CD1c-positive myeloid dendritic cell (primary cell): Measurements from ENCODE around the gene DAAM1.
A peak's percentile ranks its signal among the peaks of the same experiment; 100 is the strongest.

Source experiments
- DNase-seq: peaks from one replicate; pipeline ENCODE4 v3.0.0-alpha.2; 2016; ENCODE audit errors: extremely low spot score

DAAM1 gene

DNA sequence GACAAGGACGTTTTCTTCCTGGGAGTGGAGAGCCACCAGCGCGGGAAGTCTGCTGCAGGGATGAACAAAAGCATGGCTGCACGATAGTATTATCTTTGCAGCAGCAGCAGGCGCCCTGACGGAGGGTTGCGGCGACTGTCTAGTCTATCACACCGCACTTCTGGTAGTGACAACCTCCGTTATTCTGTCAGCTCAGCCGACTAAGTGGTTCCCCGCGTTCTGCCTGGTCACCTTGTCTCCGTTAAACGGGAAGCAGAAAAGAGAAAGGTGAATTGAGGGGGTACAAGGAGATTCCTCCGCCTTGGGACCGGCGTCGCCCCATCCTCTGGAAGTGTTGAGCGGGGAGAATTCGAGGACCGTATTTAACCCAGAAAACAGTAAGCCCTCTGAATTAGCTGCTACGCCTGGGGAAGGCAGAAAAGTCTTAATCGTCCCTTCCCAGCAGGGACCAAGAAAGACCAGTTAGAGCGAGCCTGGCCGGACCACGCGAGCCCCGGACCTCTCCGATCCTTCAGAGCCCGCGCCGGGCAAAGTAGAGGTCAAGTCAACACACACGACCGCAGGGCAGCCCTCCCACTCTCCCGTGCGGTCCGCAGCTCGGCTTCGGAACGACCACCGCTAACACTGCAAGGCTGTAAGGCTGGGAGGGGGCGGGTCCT is 536 bp upstream of the DAAM1 start:
- DNase-seq: peak; percentile 43

DNA sequence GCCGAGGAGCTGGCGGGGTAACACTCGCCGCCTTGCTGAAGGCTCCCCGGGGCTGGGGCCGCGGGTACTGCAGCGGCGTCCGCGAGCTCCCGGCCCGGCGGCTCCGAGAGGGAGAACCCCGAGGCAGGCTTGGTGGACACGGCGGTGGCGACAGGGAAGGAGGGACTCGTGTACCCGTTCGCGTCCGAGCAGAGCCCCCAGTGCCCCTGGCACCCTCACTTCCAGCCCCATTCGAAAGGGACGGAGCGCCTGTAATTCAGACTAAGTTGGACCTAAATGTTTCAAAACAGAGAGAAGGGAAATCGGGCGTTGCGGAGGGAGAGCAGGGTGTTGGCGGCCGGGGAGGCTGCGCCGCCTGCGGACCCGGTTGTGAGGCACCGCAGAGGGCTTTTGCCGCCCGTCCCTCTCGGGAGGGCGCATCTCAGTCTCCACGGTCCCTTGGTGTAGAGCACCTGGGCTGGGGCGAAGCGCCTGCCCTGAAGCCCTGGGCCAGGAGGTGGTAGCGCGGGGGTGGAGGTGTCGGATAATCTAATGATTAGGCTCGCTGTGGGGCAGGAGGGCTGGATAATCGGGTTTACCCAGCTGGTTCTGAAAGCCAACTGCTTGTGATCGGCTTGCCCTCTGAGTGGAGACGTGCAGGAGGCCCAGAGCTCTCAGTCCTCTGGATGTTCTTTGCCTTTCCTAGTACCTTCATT is 771 bp downstream of the DAAM1 start:
- no peak for DNase-seq

DNA sequence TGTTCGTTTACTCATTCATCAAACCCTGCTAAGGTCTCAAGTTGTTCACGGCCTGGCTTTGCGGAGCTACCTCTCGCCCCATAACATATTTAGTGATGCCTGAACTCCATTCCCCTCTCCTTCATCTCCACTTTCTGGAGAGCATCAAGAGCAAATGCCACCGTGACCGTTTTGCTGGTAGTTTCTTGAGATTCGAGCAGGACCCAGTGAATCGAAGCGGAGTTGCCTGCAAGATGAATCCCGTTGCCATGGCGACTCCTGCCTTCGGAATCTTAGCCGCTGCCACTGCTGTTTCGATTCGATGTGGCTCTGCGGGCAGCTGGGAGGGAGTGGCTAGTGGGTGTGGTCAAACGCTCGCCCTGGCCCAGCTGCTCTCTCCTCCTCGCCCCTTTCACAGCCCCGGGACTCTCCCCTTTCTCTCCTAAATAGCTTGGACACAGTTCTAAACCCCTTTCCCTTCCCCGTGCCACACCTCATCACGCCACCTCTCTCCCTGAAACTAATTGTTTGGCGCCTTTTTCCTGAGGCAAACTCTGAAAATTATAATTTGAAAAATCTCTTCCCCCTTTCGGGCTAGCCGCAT is 1.4 kb downstream of the DAAM1 start:
- peak; percentile 90 for DNase-seq

DNA sequence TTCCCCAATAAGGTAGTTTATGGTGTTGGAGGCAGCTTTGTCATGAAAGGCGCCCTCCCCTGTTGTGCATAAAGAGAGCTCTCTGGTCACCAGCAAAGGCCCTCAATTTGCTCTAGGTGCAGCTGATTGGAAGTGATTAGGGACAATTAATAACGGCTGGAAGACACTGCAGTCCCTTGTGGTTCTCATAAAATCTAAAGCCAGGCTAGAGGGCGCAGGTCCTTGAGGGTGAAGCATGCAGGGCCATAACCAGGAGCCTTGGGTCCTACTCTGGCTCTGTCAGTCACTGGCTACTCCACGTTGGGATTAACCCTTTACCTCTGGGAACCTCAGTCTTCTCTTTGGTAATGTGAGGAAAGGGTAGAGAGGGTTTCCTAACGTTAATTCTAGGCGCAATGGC is 1.9 kb downstream of the DAAM1 start:
- no peak for DNase-seq

DNA sequence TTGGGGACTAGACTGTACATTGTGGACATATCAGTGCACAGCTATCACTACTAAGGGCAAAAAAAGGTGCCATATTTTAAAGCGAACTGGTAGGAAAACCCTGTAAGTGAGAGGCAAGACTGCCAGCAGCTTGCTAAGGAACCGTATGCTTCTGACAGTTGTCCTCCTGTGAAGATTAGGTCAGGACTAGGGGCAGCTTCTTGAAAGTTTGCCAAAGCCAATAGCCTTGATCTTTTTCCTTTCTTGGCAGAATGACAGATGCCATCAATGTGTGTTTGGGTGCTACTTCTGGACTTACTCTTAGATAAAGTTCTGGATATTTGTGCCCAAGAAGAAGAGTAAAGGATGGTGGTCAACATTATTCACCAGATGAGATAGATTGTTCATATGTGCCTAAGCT is 7.4 kb downstream of the DAAM1 start:
- no peak for DNase-seq

DNA sequence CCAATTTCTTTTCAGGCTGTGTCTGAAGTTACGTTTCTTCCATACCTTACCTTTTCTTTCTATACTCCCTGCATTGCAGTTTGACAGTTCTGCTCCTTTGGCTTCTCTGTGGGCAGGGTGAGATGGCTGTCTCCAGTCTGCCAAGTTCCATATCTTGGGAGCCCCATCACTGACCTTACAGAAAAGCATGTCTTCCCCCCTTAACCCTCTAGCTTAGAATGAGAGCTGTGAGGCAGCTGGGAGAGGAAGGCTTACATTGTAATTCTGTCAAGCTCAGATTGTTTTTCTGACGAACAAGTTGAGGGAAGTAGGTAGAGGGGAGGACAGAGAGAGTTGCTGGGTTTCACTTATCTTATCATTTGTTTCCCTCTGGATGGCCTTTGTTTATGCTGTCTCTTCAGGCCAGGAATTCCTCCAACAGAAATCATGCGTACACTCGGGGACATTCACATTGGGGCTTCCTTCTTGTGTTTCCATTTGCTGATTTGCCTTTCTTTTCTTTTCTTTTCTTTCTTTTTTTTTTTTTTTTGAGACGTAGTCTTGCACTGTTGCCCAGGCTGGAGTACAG is 9.3 kb downstream of the DAAM1 start:
- DNase-seq: no peak

DNA sequence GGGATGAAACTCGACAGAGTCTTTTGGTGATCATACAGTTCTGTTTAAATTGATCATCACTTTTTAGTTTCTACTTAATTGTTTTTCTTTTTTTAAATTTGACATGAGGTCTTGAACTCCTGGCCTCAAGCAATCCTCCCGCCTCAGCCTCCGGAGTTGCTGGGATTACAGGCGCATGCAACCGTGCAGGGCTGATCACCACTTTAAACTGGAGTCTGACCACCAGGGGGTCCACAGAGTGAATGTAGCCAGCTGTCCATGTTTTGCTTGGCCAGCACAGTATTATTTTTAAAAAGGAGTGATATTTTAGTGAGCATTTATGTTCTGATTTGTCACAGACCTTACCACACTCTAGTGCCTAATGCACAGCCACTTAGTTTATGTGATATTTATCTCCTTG is 10.7 kb downstream of the DAAM1 start:
- DNase-seq: no peak

DNA sequence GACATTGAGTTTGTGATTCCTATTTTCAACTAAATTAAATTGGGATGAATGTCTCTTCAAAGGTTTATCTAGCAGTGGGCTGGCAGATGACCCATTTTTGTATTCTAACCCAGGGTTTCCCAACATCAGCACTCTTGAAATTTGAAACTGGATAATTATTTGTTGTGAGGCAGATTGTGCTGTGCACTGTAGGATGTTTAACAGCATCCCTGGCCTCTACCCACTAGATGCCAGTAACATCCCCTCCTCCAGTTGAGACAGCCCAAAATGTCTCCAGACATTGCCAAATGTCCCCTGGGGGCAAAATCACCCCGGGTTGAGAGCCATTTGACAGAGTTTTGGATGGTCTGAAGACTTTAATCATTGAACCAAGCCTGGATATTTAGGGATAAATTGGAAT is 11.1 kb downstream of the DAAM1 start:
- no peak for DNase-seq

DNA sequence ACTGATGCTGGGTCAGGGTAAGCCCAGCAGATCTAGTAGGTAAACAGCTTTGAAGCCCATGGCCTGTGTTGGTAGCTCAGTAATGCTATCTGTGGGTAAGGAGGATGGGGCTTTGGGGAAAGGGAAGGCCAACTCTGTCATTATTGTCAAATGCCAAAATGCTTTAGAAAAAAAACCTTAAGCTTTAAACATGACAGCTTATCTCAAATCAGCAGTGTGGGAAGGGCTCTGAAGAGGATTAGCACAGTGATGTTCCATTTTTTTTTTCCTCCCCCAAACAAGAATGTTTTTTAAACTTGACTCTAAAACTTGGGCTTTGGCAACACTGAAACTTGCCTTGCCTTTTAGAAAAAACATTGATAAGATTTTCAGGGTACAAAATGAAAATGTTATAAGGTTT is 11.7 kb downstream of the DAAM1 start:
- DNase-seq: no peak

DNA sequence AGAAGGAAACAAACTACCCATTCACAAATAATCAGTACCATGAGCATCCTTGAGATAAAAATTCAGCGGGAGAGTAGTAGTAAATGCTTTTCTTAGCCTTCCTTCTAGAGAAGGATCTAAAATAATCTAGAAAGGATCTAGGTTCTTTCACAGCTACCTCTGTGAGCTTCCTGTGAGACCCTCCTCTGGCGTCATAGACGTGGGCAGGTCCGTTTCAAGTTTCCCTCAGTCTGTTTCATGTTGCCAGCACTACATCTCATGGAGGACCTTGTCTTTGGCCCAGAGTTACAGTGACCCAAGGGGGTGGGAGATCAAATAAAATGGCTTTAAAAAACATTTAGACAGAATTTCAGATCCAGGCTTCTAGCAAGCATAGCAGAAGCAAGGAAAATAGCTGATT is 13.6 kb downstream of the DAAM1 start:
- no peak for DNase-seq

DNA sequence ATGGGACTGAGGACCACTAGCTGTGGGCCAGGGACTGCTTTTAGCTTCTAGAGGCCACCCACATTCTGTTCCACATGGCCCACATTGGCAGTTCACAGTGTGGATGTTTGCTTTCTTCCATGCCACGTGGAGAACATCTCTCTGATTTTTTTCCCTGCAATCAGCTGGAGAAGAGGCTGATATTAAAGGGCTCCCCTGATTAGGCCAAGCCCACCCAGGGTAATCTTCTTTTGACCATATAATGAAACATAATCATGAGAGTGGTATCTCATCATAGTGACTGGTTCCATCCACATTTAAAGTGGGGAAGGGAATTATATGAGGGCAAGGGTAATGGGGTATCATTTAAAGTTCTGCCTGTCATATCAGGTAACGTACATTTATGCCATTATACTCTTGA is 15.8 kb downstream of the DAAM1 start:
- no peak for DNase-seq

DNA sequence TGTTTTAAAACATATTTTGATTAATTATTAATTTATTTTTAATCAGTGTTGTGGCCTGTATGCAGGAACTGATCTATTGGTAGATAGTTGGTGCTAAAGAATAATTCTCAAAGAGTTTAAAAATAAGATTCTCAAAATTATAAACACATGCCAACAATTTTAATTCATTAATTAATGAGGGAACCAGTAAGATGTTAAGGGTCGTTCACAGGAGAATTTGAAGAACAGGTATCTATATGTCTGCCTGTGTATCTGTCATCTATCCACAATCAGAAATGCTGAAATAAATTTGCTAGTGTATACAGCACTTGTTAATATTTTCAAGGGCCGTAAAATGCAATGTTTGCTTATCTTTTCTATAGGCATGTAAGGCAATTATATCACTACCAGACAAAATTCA is 18.4 kb downstream of the DAAM1 start:
- DNase-seq: no peak

DNA sequence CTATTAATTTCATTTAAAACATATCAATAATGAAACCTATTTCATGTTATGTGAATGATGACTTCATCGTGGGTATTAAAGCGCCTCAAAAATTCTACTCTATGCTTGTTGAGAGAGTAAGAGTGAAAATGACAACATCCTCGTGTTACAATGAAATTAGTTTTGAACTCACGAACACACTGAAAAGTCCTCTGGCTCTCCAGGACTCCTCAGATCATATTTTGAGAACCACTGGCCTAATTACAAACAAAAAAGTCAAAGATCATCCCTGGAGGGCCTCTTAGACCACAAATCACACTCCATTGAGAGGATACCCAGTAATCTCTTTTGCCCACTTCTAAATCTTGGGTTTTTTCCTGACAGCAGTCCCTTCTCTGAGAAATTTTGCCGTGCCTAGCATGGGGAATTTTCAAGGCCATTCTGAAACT is 19.1 kb downstream of the DAAM1 start:
- DNase-seq: no peak

DNA sequence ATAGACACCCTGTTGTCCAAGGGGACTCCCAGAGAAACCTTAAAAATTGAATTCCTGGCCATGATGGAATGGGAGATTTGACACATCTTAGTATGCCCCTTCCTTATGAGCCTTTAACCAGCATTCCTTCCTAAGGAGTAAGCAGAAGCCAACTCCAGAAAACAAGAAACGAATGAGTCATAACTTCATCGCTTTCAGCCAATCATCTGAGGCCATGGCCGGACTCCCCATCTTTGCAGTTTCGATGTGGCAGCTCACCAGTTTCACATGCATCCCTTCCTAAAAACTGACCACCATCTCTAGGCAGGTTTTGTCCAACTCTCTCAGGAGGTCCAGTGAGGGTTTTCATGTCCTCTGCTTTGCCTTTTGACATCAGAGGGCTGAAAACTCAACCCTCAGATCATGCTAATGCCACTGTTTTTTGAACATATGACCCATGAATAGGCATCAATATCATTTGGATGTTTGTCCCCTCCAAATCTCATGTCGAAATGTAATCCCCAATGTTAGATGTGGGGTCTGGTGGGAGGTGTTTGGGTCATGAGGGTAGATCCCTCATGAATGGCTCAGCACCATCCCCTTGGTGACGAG is 19.9 kb downstream of the DAAM1 start:
- DNase-seq: no peak

DNA sequence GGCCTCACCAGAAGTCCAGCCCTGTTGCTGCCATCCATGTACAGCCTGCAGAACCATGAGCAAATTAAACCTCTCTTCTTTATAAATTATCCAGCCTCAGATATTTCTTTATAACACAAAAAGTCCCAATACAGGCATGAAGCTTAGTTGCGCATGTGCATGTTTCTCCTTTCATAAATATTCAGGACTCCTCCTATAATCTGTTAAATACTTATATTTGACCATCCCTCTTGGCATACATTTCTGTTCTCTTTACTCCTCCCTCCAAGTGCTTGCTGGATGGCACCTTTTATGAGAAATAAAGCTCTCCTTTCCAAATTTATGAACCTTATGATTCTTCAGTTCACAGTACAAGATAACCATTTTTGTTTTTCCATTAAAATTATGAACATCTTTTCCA is 20.5 kb downstream of the DAAM1 start:
- no peak for DNase-seq

DNA sequence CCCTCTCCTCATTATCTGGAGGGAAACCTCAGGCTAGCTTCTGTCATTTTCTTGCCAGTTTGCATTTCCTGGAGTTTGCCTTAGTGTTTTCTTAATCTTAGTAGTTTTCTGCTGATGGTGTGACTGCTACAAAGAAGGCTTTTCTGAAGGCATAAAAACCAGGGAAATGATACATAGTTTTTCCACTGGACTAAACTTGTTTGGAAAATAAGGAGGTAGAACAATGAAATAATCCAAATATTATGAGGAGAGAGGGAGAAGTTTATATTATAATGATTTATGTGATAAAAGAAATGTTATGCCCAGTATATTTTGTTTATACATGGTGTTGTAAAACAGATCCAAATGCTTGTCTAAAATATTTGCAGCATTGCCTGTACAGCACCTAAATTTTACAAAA is 22.2 kb downstream of the DAAM1 start:
- DNase-seq: no peak

DNA sequence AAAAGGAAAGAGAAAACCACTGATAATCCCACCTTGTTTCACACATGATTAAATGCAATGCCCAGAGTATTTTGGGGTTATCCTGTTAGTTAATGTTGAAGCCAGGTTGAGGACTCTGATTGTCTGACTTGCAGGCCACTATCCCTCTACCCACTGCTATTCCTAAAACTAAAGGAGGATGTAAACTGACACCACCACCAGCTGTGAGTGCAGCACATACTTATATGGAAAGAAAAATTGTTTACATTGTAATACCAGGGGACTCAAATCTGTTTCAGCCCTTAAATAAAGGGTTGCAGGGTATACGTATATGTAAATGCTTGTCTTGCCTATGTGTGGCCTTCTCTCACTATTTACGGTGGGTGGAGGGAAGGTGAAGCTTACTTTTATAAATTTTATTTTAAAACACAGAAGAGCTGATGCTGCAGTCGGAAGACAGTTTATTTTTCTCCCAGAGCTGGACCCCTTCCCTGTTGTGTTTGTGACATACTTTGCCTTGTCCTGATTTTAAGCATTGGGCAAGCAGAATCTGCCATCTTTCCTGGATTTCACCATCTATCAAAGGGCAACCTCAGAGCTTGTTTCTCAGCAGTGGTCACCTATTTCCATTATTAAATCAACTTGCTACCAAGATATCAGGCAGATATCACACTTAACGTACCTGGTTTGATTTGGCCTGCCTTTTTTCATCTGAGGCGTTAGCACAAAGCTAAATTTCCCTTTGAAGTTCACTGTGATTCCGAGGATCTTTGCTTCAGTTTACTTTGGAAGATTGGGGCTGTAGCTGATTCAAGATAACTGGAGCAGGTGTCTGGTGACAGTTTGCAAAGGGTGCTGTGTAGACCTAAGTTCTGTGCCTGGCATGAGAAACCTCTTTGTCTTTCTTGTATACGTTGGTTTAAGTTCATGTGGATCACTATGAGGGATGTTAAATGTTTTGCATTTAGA is 25.2 kb downstream of the DAAM1 start:
- no peak for DNase-seq

DNA sequence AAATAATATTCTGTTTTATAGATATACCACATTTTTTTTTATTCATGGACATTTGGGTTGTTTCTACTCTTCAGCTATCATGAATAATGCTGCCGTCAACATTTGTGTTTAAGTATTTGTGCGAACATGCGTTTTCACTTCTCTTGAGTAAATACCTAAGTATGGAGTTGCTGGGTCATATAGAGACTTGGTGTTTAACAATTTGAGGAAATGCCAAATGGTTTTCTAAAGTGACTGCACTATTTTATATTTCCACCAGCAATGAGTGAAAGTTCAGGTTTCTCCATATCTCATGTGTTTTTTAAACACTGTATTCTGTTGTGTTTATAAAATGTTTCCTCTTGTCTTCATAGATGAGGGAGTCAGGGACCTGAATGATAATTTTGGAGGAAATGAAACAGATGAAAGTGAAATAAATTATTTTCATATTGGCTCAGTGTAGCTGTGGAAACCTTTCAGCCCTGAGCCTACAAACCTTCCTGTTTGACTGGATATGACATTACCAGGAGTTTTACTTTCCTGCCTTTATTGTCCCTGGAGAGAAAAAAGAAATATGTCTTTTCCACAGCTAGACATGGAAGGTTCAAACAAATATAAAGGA is 26.3 kb downstream of the DAAM1 start:
- DNase-seq: peak; percentile 5

DNA sequence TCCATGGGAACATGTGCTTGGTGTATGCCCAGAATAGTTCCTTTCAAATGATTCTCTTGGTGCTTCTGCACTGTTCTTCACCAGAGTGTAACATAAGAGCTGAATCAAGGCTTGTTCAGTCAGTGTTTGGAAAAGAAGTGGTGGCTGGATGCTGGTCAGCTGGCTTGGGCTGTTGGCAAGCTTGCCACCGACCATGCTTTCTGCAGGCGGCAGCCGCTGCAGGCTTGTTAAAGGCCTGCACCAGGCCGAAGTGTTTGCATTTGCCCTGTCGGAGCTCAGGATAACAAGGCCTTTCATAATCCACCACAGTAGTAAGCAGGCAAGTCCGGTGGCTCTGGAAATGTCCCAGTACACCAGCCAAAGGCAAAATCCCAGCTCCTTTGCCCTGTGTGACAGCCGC is 26.9 kb downstream of the DAAM1 start:
- DNase-seq: no peak

DNA sequence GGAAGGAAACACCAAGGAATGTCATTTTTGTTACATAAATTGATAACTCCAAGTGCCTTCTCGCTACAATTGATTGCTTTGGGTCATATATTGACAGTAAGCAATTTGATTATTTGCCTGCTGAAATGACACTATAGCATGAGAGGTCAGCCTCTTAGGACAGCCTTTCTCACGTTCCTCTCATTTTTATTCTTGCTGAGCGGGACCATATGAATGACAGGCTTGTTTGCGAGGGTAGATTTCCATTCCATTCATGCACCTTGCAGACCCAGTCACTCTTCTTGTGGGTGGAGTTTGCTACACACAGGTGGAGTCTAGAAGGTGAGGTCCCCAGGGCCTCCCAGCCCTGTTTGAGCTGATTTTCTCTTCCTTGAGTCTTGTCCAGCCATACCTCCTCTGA is 27.3 kb downstream of the DAAM1 start:
- no peak for DNase-seq

DNA sequence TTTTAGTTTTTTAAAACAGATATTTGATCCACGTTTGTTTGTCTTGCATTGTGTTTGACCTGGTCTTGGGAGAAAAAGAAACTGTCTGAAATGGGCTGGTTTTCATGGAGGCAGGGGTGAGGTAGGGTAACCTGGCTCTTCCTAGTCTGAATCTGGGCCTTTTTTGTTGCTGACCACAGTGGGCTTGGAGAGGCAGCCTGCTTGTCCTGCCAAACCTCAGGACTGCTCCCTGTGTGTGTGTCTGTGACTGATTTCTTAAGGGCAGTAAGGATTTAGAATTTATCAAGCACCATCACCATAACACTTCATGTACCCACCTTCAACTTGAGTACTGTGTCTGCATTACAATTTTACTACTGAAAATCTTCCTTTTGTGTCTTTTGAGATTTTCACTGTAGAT is 28.5 kb downstream of the DAAM1 start:
- DNase-seq: no peak
